ENCODE results near the gene SLC39A10.

GRCh38 chr2:195638750-195639149 lies 18.3 kb upstream of the SLC39A10 start:
- TF ChIP-seq BACH1 (IDR thresholded peaks at IDR 0.05; ENCODE audit: borderline replicate concordance) (no peak), ZNF384 (IDR thresholded peaks at IDR 0.05; ENCODE audit: borderline replicate concordance, low read depth, low read length) (no peak), CTCF (IDR thresholded peaks at IDR 0.05 in 2 of 3, conservative IDR thresholded peaks at IDR 0.05 in 1 of 3; ENCODE audit: control insufficient read depth in 2 of 3, extremely low read depth in 1 of 3, insufficient read depth in 1 of 3, low read depth in 3 of 3, low read length in 3 of 3) (no peak), POLR2A (IDR thresholded peaks at IDR 0.05; ENCODE audit: low read depth, low read length) (no peak), POU2F2 (IDR thresholded peaks at IDR 0.05; ENCODE audit: borderline replicate concordance, low read depth, low read length) (no peak), MTA3 (IDR thresholded peaks at IDR 0.05; ENCODE audit: borderline replicate concordance, low read length) (no peak), ZNF274 (IDR thresholded peaks at IDR 0.05; ENCODE audit: insufficient read depth, insufficient read length) (no peak), BCLAF1 (IDR thresholded peaks at IDR 0.05) (no peak), PAX8 (IDR thresholded peaks at IDR 0.05) (no peak), SREBF2 (IDR thresholded peaks at IDR 0.05; ENCODE audit: low read length) (no peak), IKZF2 (IDR thresholded peaks at IDR 0.05) (no peak)

Data from GM12878 (cell line).